CD4-positive, alpha-beta T cell (primary cell): ENCODE measurements around the gene PRSS53. TPM values are rescaled to one million over a fixed set of nuclear protein-coding genes. Genes with fewer than 3 reads are reported as not detected.

ENCODE experiments used
- ATAC-seq: fragments of 200-7000 bp; cut with Tn5 transposase; one replicate; pipeline ENCODE4 v1.10.0; 2022; ENCODE audit warnings: mild to moderate bottlenecking; ENCODE audit not compliant: poor library complexity
- CTCF ChIA-PET: fragments of 350-600 bp; sonication (Branson Sonifier 250); formaldehyde crosslinking; loops from one replicate; lab custom pipeline; 2021; ENCODE audit warnings: antibody characterized with exemption, inconsistent platforms; lab: Charles Lee
- POLR2A ChIA-PET: fragments of 350-600 bp; sonication (Branson Sonifier 250); formaldehyde crosslinking; loops from one replicate; lab custom pipeline; 2021; ENCODE audit warnings: antibody characterized with exemption, inconsistent platforms; lab: Charles Lee
- DNase-seq, 14 experiments: peaks; one replicate each; pipeline ENCODE4 v3.0.0-alpha.2; 2013 to 2020; ENCODE audit warnings: mixed read lengths in 2 of 14
- H3K27ac ChIP-seq, 2 donors: one replicate each; pipeline versions ENCODE4 v1.5.1 to v1.7.0; 2013; ENCODE audit warnings: low read length in 2 of 2, low read depth in 1 of 2, mild to moderate bottlenecking in 1 of 2
- H3K27me3 ChIP-seq, 2 experiments: 1 replicate in 1 of 2; 2 replicates in 1 of 2; pipeline versions ENCODE4 v1.6.1 to v1.7.0; 2013; ENCODE audit warnings: low read length in 2 of 2, control low read depth in 1 of 2, mild to moderate bottlenecking in 1 of 2, moderate library complexity in 1 of 2; ENCODE audit not compliant: insufficient read depth in 2 of 2, control insufficient read depth in 1 of 2
- H3K36me3 ChIP-seq: one replicate; pipeline ENCODE4 v1.6.1; 2013; ENCODE audit warnings: low read length, control low read depth; ENCODE audit not compliant: insufficient read depth
- H3K4me1 ChIP-seq: one replicate; pipeline ENCODE4 v1.6.1; 2013; ENCODE audit warnings: low read length, control low read depth; ENCODE audit not compliant: insufficient read depth
- H3K4me3 ChIP-seq: one replicate; pipeline ENCODE4 v1.5.1; 2013; ENCODE audit warnings: mild to moderate bottlenecking, low read length, moderate library complexity
- H3K9me3 ChIP-seq, 2 experiments: 1 replicate in 1 of 2; 2 replicates in 1 of 2; pipeline versions ENCODE4 v1.6.1 to v1.7.0; 2013; ENCODE audit warnings: low read length in 2 of 2, mild to moderate bottlenecking in 2 of 2, control low read depth in 1 of 2, moderate library complexity in 1 of 2; ENCODE audit not compliant: control insufficient read depth in 1 of 2, insufficient read depth in 1 of 2
- H3K27ac Mint-ChIP-seq: one replicate; pipeline ENCODE4 v1.8.0; 2020; ENCODE audit warnings: mixed read lengths
- H3K27me3 Mint-ChIP-seq: one replicate; pipeline ENCODE4 v1.8.0; 2021; ENCODE audit warnings: mixed read lengths
- H3K36me3 Mint-ChIP-seq: one replicate; pipeline ENCODE4 v1.8.0; 2021; ENCODE audit warnings: low read depth, mixed read lengths
- H3K4me1 Mint-ChIP-seq: one replicate; pipeline ENCODE4 v1.8.0; 2021; ENCODE audit warnings: low read depth, mixed read lengths
- H3K4me3 Mint-ChIP-seq: one replicate; pipeline ENCODE4 v1.8.0; 2020; ENCODE audit warnings: mild to moderate bottlenecking, mixed read lengths
- H3K9me3 Mint-ChIP-seq: one replicate; pipeline ENCODE4 v1.8.0; 2020; ENCODE audit warnings: mixed read lengths
- intact Hi-C, 2 experiments: fragments of 100-400 bp; cut with DNase I in 1 of 2; cut with micrococcal nuclease in 1 of 2; formaldehyde crosslinking; loops; one replicate each; pipeline versions ENCODE4 v1.15.1 to v1.9.0; 2023 to 2025; cut with DNase I, micrococcal nuclease
- total RNA-seq, 174 experiments: library from RNA in 2 of 174; stranded (reverse) in 2 of 174; gene quantifications; one replicate each; pipeline ENCODE4 v1.2.3 and lab custom pipeline; 2021 to 2026
- TF ChIP-seq, protein P1 (sequence below): fragments of 200-600 bp; IDR thresholded peaks from one replicate; pipeline ENCODE4 v1.8.0; 2022; ENCODE audit warnings: antibody characterized with exemption, mild to moderate bottlenecking

PRSS53 gene
- total RNA-seq, 2 experiments from 2014 or later = 3.5 to 3.9 TPM

GRCh38 chr16:31076319-31076718 is 12.4 kb downstream of the PRSS53 start:
- H3K4me3 Mint-ChIP-seq = peak overlapping the region; percentile 89
- H3K9me3 Mint-ChIP-seq = no peaks in the 10 kb centered on the region
- POLR2A ChIA-PET = no interaction called here
- Histone ChIP-seq H3K4me3 (no peak overlapping the region), H3K27me3 (no peaks in the 10 kb centered on the region), H3K4me1 (peaks cover 39% of the 10 kb centered on the region), H3K27ac (no peak overlapping the region), H3K9me3 (no peaks in the 10 kb centered on the region), H3K36me3 (peaks cover 51% of the 10 kb centered on the region)
- H3K36me3 Mint-ChIP-seq = peaks cover 69% of the 10 kb centered on the region
- ATAC-seq = no peak
- peak overlapping the region; percentile 92 for H3K27ac Mint-ChIP-seq
- H3K4me1 Mint-ChIP-seq = peaks cover 32% of the 10 kb centered on the region
- peak in 1 of 14 experiments; percentile 28 for DNase-seq
- TF ChIP-seq, protein P1, sequence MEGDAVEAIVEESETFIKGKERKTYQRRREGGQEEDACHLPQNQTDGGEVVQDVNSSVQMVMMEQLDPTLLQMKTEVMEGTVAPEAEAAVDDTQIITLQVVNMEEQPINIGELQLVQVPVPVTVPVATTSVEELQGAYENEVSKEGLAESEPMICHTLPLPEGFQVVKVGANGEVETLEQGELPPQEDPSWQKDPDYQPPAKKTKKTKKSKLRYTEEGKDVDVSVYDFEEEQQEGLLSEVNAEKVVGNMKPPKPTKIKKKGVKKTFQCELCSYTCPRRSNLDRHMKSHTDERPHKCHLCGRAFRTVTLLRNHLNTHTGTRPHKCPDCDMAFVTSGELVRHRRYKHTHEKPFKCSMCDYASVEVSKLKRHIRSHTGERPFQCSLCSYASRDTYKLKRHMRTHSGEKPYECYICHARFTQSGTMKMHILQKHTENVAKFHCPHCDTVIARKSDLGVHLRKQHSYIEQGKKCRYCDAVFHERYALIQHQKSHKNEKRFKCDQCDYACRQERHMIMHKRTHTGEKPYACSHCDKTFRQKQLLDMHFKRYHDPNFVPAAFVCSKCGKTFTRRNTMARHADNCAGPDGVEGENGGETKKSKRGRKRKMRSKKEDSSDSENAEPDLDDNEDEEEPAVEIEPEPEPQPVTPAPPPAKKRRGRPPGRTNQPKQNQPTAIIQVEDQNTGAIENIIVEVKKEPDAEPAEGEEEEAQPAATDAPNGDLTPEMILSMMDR = no peak
- CTCF ChIA-PET = no interaction called here
- intact Hi-C loops = loop anchor here in 1 of 2 experiments (10.0 kb wide), 2 partner anchors 122 to 152 kb away; partner anchors contain the start of genes FBXL19 and SETD1A
- H3K27me3 Mint-ChIP-seq = no peaks in the 10 kb centered on the region

DNA sequence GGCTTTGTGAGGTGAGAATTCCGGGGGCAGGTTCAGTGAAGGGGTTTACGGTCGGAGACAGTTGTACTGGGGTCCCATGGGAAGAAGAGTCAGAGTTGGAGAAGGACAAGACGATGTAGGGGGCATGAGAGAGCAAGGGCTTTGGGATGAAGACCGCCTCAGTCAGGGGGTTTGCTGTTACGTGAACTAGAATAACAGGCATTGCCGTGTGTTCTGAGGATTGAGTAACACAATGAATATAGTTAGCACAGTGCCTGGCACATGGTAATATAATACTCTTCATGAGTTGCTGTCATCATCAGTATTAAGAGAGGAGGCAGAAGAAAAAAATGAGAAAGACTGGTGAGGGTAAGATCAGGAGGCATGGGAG is 13.9 kb downstream of the PRSS53 start:
- POLR2A ChIA-PET = interaction anchor here (1.0 to 3.4 kb wide), 22 partner anchors 9 to 795 kb away, joined by 3 to 79 read pairs (median 8); partner anchors contain the start of genes ARMC5, FBRS, FUS and KAT8
- peak overlapping the region; percentile 93 to 95 for H3K27ac ChIP-seq
- H3K36me3 Mint-ChIP-seq = peaks cover 56% of the 10 kb centered on the region
- no peaks in the 10 kb centered on the region for H3K9me3 Mint-ChIP-seq
- peak overlapping the region; percentile 96 for H3K4me3 ChIP-seq
- peaks cover 35% of the 10 kb centered on the region for H3K4me1 ChIP-seq
- H3K27me3 Mint-ChIP-seq = no peaks in the 10 kb centered on the region
- peak overlapping the region; percentile 92 for H3K27ac Mint-ChIP-seq
- DNase-seq (no peak), ATAC-seq (no peak)
- intact Hi-C loops = loop anchor here (1.0 to 10.0 kb wide), 10 partner anchors 20 to 793 kb away; partner anchors contain the start of genes KAT8 (in 2 of the 2), VKORC1 (in 2 of the 2), ARMC5 (in 1 of the 2) and FBXL19 (in 1 of the 2)
- H3K36me3 ChIP-seq = peaks cover 36% of the 10 kb centered on the region
- TF ChIP-seq, protein P1 = no peak
- peaks cover 32% of the 10 kb centered on the region for H3K4me1 Mint-ChIP-seq
- H3K4me3 Mint-ChIP-seq = peak overlapping the region; percentile 89
- no peaks in the 10 kb centered on the region for H3K27me3 ChIP-seq
- CTCF ChIA-PET = interaction anchor here (1.2 to 2.3 kb wide), 5 partner anchors 21 to 230 kb away, joined by 3 to 21 read pairs (median 7); partner anchors contain the start of genes HSD3B7 and KAT8
- H3K9me3 ChIP-seq = no peaks in the 10 kb centered on the region

DNA sequence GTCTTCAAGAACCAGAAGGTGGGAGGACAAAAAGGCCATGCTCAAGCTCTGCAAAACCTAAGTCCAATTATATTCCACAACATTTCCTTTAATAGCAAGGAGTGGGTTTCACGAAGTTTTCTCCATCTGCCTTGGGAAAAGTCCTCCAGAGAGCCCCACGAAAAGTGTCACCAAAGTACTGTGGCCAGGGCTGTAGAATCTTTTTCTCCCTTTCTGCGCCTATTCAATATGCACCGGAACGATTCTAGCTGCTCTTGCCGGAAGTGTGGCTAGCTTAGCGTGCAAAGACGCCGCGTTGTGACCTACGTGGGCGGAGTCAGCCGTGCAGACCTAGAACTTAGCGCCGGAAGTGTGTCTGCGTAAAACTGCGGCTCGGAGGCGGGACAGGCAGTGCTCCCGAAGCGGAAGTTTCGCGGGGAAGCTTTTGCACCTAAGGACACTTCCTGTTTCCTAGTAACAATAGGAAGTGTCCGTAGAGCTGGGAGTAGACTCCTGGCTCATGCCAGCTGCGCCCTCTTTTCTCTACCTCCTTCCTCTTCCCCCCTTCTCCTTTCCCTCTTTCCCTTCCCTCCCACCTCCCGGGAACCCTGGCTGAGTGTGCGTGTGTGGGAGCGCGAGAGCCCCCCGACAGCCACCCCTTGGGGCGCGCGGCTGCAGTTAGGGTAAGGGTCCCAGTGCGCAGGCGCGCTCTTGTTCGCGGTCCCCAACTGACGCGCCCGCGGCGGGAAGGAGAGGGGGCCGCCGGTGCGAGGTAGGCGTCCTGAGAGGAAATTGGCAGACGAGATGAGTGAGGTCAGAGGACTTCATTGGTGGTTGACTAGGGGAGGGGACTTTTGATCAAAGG is 14.6 kb downstream of the PRSS53 start, which contains the start of the genes ZNF646 and ZNF668:
ZNF646 (plus strand) TSS at position 453 of the 844 bp plus-strand sequence. CDS start 1,903 bp downstream, outside the sequence.
ZNF668 (minus strand) TSS at position 271 of the 844 bp plus-strand sequence. CDS start 9,781 bp downstream, outside the sequence.
- TF ChIP-seq, protein P1 = no peak
- Mint-ChIP-seq H3K27me3 (no peaks in the 10 kb centered on the region), H3K27ac (peak within 1 kb of the TSS; percentile 92), H3K36me3 (peaks cover 51% of the 10 kb centered on the region), H3K9me3 (no peaks in the 10 kb centered on the region), H3K4me3 (peak within 1 kb of the TSS; percentile 98), H3K4me1 (peaks cover 34% of the 10 kb centered on the region)
- Histone ChIP-seq H3K9me3 (no peaks in the 10 kb centered on the region), H3K27ac (peak within 1 kb of the TSS; percentile 93 to 95), H3K27me3 (no peaks in the 10 kb centered on the region), H3K4me3 (peak within 1 kb of the TSS; percentile 96), H3K4me1 (peaks cover 35% of the 10 kb centered on the region), H3K36me3 (peaks cover 30% of the 10 kb centered on the region)
- ChIA-PET CTCF (interaction anchor here (1.0 to 2.3 kb wide), 6 partner anchors 22 to 229 kb away, joined by 3 to 21 read pairs (median 6); partner anchors contain the start of genes HSD3B7, KAT8 and STX4), POLR2A (interaction anchor here (0.6 to 3.4 kb wide), 38 partner anchors 9 to 830 kb away, joined by 3 to 79 read pairs (median 5); partner anchors contain the start of genes ARMC5, FBRS, FBXL19 and FUS)
- peak; percentile 94 to 100 (median 97) for DNase-seq
- intact Hi-C loops = loop anchor here (1.0 to 10.0 kb wide), 12 partner anchors 20 to 793 kb away; partner anchors contain the start of genes FBXL19 (in 2 of the 2), KAT8 (in 2 of the 2), SETD1A (in 2 of the 2) and STX4 (in 2 of the 2)
- peak; percentile 81 for ATAC-seq
